ENCODE results near the gene PRKAA2.
A peak's percentile ranks its signal among the peaks of the same experiment; 100 is the strongest.

PRKAA2 gene

DNA sequence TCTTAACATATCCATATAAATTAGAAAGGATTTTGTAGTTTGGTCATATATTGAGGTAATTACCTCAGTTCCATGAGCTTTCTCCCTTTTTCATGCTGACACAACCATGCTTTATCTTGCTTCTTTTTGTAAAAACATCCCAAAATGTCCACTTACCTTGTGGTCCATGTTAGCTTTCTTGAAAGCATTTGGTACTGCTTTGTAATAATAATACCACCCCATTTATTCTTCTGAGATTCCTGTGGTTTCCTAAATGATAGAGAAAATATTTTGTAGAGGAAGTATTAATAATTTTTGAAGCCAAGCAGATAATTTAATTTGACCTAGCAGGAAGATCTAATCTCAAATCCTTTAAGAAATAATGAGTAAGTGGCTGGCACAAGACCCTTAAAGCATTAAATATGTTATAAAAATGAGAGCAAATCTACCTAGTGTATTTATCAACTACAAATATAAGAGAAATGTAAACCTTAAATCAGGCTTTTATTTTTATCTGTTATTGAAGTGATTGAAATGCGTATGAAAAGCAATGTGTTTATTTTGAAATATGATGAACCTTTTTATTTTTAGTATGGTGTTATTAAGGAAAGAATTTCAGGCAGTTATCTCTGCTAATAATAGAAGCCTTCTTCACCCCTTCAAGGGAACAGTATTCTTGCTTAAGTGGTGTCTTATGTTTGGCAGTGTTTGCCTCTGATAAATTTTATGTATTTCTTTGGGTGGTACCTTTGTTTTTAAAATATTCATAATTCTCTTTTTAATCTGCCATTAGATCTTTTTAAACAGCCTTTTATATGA lies 9.2 kb downstream of the PRKAA2 start:
- DNase-seq (ENCODE audit: low spot score): no peak

DNA sequence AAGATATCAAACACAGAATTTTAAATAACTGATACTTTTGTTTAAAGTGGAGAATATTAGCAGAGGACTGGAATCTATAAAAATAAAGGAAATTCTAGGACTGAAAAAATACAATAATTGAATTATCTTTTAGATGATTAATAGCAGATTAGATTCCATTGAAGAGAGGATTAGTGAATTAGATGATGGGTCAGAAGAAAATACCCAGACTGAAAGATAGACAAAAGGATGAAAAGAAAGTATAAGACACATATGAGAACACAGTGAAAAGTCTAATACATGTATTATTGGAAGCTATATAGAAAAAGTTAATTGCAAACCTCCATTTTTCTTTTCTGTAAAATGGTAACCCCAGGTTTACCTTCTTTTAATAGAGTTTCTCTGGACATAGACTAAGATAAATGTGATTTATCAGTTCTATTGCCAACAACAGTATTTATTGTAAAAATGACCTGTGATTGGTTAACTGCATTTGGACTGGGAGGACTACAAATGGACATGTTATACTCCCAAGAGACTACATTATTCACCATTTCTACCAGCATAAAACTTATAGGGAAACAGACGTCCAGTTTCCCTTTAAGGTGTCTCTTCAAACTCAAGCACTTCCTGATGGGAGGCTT lies 11.0 kb downstream of the PRKAA2 start:
- DNase-seq (ENCODE audit: low spot score): no peak

- no peak for DNase-seq (ENCODE audit: low spot score)
Measured at GRCh38 chr1:56658254-56658653, 13.1 kb downstream of the PRKAA2 start.

- no peak for DNase-seq (ENCODE audit: low spot score)
Measured at GRCh38 chr1:56660293-56660692, 15.2 kb downstream of the PRKAA2 start.

DNA sequence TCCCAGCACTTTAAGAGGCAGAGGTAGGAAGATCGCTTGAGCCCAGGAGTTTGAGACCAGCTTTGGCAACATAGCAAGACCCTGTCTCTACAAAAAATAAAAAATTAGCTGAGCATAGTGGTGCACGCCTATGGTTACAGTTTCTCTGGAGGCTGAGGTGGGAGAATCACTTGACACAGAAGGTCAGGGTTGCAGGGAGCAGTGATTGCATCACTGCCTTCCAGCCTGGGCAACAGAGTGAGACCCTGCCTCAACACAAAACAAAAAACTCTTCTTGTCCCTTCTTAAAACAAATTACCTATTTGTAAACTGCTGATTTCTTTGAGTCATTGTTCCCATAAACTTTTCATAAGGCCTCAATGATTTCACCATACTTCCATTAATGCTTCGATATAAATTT lies 18.7 kb downstream of the PRKAA2 start:
- no peak for DNase-seq (ENCODE audit: low spot score)

DNA sequence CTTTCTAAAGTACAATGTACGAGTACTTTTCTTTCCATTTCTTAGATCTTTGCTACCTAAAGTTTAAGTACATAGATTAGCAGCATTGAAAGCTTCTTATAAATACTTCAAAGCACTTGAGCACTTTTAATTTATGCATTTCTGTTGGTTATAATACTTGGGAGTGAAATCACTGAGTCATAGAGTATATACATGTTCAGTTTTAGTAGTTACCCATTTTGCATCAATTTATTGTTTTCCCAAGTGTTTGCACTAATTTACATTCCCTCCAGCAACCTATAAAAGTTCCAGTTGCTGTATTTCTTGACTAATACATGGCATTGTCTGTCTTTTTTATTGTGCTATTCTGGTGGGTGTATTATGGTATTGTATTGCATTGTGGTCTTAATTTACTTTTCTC lies 20.3 kb downstream of the PRKAA2 start:
- DNase-seq (ENCODE audit: low spot score): no peak

DNA sequence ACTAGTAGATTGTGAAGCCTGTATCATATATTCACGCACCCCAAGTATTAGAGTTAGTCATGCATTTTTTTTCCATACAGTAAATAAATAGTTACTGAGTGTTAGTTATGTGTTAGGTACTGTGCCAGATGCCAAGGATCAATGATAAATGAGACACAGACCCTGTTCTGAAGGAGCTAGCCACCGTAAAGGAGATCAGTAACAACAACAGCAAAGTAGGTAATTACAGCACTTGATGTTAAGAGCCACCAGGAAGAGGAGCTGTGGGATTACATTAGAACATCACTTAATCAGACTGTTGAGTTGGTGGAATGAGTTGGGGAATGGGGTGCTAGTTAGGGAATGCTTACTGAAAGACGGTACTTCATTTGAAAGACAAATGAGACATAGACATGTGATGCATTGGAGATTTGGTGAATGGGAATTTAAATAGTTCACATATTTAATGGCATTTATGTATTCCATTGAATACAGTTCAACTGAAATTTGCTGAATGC lies 21.0 kb downstream of the PRKAA2 start:
- no peak for DNase-seq (ENCODE audit: low spot score)

DNA sequence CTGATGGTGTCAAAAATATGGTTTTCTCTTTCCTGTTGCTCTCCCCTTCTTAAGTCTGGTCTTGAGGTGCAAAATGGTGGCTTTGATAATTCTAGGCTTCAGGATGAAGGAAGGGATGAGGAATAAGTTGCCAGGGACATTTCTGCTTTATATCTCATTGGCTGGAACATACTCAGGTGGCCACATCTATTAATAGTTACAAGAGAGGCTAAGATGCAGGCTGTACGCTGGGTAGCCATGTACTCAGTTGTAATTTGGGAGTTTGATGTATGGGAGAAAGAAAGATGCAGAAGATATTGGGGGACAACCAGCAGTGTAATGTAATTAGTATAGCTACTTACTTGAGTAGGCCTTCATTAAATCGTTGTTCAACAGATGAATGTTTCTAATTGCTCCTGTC lies 25.2 kb downstream of the PRKAA2 start:
- no peak for DNase-seq (ENCODE audit: low spot score)

GRCh38 chr1:56671085-56671484 lies 26.0 kb downstream of the PRKAA2 start:
- no peak for DNase-seq (ENCODE audit: low spot score)

- DNase-seq (ENCODE audit: low spot score): no peak
Measured at GRCh38 chr1:56671542-56671941, 26.4 kb downstream of the PRKAA2 start.

- DNase-seq (ENCODE audit: low spot score): no peak
Measured at GRCh38 chr1:56672579-56672978, 27.5 kb downstream of the PRKAA2 start.

DNA sequence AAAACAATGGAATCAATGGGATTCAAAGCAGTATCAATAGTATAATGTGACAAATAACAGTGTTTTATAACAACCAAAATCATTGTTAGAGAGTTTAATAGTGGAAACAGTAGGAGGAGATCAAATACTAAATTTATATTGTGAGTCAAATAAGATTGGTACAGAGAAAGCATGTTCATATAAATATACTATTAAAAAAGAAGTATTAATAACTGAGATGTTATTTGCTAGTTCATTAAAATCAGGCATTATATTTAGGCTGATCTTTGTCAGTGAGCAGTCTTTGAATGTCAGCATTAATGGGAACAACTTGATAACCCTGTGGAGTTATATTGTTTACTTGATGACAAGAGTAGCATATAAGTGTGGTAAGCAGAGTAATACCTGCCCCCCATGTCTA lies 30.6 kb downstream of the PRKAA2 start:
- DNase-seq (ENCODE audit: low spot score): no peak

DNA sequence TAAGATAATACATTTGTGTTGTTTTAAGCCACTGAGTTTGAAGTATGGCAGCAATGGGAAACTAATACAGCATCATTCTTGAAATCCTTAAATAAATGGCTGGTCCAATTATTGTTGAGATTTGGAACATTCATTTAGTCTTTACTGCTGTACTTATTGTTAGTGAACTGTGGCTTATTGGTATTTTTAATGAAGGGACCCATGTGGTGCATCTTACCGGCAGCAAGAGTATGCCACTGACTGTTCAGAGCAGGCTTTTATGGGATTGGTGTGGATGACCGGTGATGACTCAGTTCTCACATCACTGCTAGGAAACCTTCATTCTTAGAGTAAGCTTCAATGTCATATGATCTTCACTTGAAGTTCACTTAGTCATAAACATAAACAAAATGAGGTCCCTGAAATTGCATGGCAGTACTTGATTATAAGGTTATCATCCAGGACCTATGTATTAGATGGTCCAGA lies 31.5 kb downstream of the PRKAA2 start:
- no peak for DNase-seq (ENCODE audit: low spot score)

- no peak for DNase-seq (ENCODE audit: low spot score)
Measured at GRCh38 chr1:56683569-56683968, 38.5 kb downstream of the PRKAA2 start.

- no peak for DNase-seq (ENCODE audit: low spot score)
Measured at GRCh38 chr1:56686169-56686568, 41.1 kb downstream of the PRKAA2 start.

DNA sequence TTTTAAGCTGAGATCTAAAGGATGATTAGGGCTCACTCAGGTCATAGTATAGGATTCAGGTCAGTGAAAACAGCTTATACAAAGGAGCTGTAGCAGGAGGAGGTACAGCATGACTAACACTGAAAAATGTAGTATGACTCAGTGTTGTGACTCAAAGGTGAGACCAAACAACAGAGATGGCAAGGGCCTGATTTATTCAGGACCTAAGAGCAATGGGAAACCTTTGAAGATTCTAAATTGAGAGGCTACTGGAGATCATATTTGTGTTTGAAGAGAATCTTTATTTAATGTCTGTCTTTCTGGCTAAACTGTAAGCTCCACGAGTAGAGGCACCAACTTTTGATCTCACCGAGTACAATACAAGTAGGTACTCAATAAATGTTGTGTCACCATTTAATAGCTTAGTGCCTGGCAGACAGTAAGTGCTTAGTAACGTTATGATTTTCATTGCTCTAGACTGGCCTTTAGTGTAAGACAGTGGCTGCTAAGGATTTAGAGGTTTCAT lies 43.5 kb downstream of the PRKAA2 start:
- DNase-seq (ENCODE audit: low spot score): no peak

GRCh38 chr1:56696663-56697062 lies 51.5 kb downstream of the PRKAA2 start:
- DNase-seq (ENCODE audit: low spot score): no peak

GRCh38 chr1:56703747-56704146 lies 58.6 kb downstream of the PRKAA2 start:
- DNase-seq (ENCODE audit: low spot score): no peak

GRCh38 chr1:56707379-56707778 lies 62.3 kb downstream of the PRKAA2 start:
- no peak for DNase-seq (ENCODE audit: low spot score)

- DNase-seq (ENCODE audit: low spot score): peak; percentile 17
Measured at GRCh38 chr1:56709269-56709880, 64.3 kb downstream of the PRKAA2 start.

GRCh38 chr1:56709995-56710394 lies 64.9 kb downstream of the PRKAA2 start:
- no peak for DNase-seq (ENCODE audit: low spot score)

DNA sequence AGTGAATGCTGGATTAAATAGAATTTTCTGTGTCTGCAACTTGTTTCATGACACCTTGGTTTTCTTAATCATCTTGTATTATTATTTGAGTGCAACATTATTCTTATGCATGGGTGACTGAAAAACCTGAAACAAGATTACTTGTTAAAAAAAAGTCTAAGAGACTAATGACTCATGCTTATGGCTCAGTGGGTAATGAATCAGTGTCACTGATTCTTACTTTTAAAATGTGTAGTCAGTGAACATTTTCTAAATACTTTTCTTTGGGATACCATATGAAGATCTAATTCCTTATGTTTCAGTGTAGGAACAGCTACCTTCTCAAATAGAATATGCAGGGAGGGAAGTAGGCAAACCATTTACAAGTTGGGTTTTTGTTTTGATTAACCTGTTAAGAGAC lies 65.5 kb downstream of the PRKAA2 start:
- no peak for DNase-seq (ENCODE audit: low spot score)

DNA sequence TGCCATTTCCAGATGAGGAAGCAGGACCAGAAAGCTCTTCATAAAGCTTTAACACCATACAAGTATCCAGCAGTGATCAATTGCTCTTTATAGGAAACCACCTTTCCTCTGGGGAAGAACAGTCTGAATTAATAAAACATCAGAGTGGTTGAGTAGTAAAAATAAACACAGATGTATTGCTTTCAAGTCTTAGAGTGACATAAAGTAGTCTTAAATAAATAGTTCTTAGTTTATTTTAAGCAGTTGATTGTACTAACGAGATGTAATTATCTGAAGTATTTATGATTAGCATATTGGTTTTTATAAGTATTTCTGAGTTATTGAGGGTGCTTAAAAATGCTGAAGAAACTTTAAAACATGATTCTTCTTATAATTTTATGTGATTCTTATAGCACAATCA lies 67.0 kb downstream of the PRKAA2 start:
- no peak for DNase-seq (ENCODE audit: low spot score)

Data from germinal center (tissue), 1 donor.